GM18505 (cell line): Measurements from ENCODE around the gene TMEM213.

Experiments
- ATAC-seq: cut with Tn5 transposase; IDR thresholded peaks from one replicate; pipeline ENCODE4 v1.9.1; 2021; ENCODE audit not compliant: unreplicated experiment
- POLR2A ChIP-seq: IDR thresholded peaks from 4 replicates; pipeline ENCODE4 v1.6.1; 2011; ENCODE audit warnings: borderline replicate concordance; ENCODE audit not compliant: insufficient read depth, insufficient read length; ENCODE audit errors: extremely low read depth

The TMEM213 gene

DNA sequence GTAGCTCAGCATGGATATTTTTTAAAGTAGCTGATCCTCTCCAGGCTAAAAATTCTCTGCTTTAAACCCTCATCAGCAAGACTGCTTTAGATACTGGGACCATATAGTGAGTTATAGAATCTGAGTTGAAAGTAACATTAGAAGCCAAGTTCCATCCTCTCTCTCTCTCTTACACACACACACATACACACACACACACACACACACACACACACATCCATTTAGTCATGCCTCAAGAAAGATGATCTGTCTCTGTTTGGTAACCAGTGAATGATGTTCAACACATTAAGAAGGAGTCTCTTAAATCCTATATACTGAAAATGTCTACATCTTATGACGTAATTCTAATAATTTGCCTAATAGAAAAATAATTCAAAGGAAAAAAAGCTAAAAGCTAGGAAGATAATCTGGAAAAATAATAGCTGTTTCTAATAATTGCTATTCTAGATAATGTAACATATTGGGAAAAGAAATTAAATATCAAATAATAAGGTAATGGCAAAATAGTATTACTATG lies 17.1 kb downstream of the TMEM213 start:
- ATAC-seq: no peak
- TF ChIP-seq POLR2A: no peak

DNA sequence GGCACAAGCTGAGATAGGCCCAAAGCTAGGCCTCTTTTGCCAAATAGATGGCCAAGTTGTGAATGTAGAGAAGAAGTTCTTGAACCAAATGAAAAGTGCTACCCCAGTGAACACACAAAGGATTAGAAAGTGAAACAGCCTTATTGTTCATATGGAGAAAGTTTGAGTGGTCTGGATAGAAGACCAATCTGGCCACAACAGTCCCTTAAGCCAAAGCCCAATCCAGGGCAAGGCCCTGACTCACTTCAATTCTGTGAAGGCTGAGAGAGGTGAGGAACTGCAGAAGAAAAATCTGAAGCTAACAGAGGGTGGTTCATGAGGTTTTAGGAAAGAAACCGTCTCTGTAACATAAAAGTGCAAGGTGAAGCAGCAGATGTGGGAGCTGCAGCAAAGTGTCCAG lies 18.9 kb downstream of the TMEM213 start:
- no peak for TF ChIP-seq POLR2A
- ATAC-seq: no peak

DNA sequence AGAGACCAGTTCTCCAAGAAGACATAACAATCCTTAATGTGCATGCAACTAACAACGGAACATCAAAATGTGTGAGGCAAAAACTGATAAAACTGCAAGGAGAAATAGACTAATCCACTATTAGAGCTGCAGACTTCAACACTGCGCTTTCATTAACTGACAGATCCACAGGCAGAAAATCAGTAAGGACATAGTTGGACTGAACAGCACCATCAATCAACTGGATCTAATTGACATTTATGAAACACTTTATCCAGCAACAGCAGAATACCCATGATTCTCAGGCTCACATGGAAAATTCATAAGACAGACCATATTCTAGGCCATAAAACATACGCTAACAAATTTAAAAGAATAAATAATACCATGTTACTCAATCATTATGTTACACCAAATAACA lies 21.8 kb downstream of the TMEM213 start:
- TF ChIP-seq POLR2A: no peak
- no peak for ATAC-seq

DNA sequence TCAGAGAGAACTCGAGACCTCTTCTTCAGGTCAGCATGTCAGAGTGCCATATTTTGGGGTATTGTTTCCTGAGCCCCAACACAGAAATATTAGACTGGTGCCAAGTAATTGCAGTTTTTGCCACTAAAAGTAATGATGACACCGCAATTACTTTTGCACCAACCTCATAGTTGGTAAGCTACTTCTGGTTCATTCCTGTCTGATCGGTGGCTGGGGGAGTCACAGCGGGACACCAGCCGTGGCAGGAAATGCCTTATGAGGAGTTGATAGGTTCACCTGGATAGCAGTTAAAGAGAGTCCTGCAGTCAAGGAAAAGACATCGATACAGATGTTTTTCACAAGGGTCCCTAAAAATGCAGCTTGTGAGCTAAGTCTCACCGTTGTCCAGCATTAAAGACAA lies 24.1 kb downstream of the TMEM213 start:
- TF ChIP-seq POLR2A: no peak
- no peak for ATAC-seq

DNA sequence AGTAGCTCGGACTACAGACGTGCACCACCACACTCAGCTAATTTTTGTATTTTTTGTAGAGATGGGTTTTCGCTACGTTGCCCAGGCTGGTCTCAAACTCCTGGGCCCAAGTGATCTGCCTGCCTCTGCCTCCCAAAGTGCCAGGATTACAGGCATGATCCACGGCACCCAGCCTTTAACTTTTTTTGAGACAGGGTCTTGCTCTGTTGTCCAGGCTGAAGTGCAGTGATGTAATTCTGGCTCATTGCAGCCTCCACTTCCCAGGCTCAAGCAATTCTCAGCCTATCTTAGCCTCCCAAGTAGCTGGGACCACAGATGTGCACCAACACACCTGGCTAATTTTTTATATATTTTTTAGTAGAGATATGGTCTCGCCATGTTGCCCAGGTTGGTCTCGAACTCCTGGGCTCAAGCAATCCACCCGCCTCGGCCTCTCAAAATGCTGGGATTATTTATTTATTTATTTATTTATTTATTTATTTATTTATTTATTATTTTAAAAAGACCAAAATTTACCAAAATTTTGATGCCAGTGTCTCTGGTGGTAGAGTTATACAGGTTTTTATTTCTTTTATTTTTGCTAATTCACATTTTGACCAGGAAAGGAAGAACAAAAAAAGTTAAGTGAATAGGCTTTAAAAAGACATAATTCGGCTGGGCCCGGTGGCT lies 25.2 kb downstream of the TMEM213 start:
- ATAC-seq: no peak

DNA sequence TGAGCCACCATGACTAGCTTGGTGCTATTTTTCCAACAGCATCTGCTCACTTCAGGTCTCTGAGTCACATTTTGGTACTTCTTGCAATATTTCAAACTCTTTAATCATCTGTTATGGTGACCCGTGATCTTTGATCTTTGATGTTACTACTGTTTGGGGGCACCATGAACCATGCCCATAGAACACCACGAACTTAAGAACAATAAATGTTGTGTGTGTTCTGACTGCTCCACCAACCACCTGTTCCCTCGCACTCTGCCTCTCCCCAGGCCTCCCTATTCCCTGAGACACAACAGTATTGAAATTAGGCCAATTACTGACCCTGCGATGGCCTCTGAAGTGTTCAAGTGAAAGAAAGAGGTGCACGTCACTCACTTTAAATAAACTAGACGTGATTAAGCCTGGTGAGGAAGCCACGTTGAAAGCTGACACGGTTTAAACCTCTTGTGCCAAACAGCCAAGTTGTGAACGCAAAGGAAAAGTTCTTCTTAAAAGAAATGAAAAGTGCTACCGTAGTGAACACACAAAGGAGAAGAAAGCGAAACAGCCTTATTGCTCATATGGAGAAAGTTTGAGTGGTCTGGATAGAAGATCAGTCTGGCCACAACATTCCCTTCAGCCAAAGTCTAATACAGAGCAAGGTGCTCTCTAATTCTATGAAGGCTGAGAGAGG lies 27.4 kb downstream of the TMEM213 start:
- no peak for TF ChIP-seq POLR2A
- no peak for ATAC-seq

More for the DNA sequence above, 25.2 kb downstream of the TMEM213 start:
- no peak for TF ChIP-seq POLR2A

DNA sequence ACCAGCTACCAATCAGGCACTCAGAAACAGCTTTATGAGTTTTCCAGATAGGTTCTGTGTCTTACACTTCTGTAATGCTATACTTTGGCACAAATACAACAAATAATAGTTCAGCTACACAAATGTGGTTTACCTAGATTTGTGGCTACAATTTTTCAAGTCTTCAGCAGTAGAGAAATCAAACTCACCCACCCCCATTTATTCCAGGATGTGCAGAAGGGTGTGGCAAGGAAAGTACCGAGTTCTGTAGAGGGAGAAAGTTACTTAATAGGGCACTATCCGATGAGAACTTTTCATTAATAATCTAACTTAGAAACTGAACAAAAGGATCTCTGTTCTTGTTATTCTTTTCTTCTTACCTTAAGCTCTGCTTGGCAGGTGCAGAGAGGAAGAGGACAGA lies 30.5 kb downstream of the TMEM213 start:
- no peak for ATAC-seq

DNA sequence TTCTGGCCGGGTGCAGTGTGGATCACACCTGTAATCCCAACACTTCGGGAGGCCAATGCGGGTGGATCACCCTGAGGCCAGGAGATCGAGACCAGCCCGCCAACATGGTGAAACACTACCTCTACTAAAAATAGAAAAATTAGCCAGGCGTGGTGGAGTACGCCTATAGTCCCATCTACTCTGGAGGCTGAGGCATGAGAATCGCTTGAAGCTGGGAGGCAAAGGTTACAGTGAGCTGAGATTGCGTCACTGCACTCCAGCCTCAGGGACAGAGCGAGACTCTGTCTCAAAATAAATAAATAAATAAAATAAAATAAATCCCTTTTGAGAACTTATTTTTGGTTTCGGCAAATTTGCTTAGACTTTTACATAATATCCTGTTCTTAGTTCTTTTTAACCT lies 31.5 kb downstream of the TMEM213 start:
- ATAC-seq: no peak
- no peak for TF ChIP-seq POLR2A

More for the DNA sequence above, 30.5 kb downstream of the TMEM213 start:
- no peak for TF ChIP-seq POLR2A

DNA sequence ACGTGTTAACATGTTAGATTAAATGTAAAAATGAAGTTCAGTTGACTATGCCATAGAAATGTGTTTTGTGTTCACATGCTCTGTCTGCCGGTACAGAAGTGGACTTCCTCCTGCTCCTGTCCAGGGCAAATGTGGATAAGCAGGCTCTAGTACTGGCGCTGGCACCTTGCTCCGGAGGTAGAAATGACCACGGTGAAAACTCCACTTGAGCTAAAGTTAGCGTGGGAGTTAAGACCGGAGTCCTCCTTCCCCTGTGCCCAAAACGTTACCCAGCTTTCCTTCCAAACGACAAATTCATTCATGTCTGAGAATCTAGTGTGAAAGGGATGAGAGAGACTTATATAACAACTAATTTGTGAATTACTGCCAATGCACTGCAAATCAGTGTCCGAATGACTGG lies 35.2 kb downstream of the TMEM213 start:
- TF ChIP-seq POLR2A: no peak
- ATAC-seq: no peak

DNA sequence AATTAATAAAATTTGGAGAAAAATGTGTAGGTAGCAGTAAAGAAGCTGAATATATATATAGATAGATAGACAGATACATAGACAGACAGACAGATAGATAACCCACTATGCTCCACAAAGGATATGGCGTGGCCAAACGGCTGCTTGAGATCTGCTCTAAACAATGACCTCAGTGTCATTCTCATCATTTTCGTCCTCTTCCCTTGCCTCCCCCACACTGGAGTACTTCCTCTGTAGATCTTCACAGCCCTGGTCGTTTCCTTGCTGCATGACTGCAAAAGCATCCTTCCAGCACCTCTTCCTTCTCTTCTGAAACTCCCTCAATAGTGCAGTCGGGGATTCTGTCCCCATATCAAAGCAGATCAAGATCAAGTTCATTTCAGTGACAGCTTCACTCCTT lies 35.8 kb downstream of the TMEM213 start:
- no peak for TF ChIP-seq POLR2A
- no peak for ATAC-seq

DNA sequence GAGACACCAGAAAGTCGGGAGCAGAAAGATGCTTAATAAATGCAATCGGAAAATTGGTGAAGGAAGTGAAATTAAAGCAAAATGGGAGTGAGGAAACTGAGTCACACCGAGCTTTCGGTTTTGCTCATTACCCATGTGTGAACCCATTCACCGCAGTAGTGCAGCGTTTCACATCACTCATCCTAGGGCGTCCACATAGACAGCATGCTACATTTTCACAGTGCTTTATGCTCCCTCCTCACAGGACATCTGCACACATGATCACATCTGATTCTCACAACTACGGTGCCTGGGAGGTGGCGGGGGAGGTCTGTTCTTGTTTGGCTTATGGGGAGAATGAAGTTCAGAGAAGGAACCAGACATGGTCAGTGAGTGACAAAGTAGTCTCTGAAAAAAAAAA lies 36.8 kb downstream of the TMEM213 start:
- no peak for TF ChIP-seq POLR2A
- ATAC-seq: no peak

DNA sequence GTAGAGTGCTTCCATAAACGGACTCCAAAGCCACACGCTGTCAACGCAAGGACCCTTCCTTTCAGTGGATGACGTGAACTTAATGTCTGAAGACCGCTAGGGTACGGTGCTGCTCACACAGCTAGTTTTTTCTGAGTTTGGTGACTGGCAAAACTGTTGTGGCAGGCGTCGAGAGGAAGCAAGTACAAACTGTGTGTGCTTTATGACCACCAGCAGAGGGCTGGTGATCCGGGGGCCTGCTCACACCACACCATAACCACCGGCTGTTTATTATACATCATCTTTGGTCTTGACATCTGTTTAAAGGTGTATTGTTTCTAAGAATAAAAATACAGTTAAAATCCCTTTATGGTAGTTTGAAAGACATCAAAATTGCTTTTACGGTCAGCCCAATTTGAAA lies 37.3 kb downstream of the TMEM213 start:
- no peak for TF ChIP-seq POLR2A
- ATAC-seq: no peak

DNA sequence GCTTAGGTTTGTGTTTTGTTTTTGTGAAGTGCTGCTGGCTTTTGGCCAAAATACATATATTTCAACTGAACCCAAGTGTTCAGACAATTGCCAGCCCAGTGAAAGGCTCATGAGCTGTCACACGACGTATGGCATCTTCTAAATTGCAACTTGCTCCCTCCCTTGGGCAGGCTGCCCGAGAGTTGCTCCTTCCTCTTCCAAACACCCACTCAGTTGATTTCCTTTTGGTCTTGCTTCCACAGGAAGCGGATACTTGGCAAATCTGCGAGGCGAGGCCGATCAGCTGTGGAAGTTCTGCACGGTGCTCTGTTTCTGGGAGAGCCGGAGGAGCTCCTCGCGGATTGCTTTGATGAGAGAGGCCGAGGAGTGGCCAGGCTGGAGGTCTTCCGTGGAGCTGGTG lies 39.8 kb downstream of the TMEM213 start:
- TF ChIP-seq POLR2A: no peak
- no peak for ATAC-seq

DNA sequence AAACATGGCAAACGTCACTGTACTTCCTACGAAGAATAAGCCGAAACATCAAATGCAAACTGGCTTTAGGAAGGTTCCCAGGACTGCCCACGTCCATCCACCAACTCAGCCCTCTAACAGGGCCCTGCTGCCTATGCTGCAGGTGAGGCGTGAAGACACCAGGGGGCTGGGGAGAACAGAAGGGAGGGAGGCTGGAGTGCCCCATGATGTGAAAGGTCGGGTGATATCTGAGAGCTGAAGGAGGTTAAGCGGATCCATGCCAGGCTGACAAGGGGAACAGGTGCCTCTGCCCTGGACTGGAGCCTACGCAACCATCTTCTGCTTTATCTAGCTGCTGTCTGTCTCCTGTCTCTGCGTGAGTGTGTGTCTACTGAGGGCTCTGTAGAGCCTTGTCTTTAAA lies 40.4 kb downstream of the TMEM213 start:
- no peak for TF ChIP-seq POLR2A
- ATAC-seq: no peak
